Right atrium auricular region (tissue), 2 donors: Measurements from ENCODE around the gene MOSPD3. TPM values are rescaled to one million over a fixed set of nuclear protein-coding genes. Genes with fewer than 3 reads are reported as not detected.

ENCODE experiments used
- DNase-seq: peaks from one replicate; pipeline ENCODE4 v3.0.0-alpha.2; 2019; ENCODE audit warnings: low spot score
- H3K27ac ChIP-seq, 2 donors: fragments of 200-600 bp; sonication (generic); 1 replicate in 1 of 2; 2 replicates in 1 of 2; pipeline ENCODE4 v1.5.1; 2016 to 2019
- H3K27me3 ChIP-seq, 2 donors: fragments of 200-600 bp; sonication (generic); one replicate each; pipeline versions ENCODE4 v1.5.1 to v1.6.0; 2017 to 2019
- H3K36me3 ChIP-seq: fragments of 200-600 bp; sonication (generic); one replicate; pipeline ENCODE4 v1.5.1; 2016
- H3K4me1 ChIP-seq, 2 donors: fragments of 200-600 bp; sonication (generic); one replicate each; pipeline versions ENCODE4 v1.5.1 to v1.6.0; 2017 to 2019
- H3K4me3 ChIP-seq, 2 donors: fragments of 200-600 bp; sonication (generic); 1 replicate in 1 of 2; 2 replicates in 1 of 2; pipeline ENCODE4 v1.5.1; 2017 to 2019; ENCODE audit warnings: mild to moderate bottlenecking in 1 of 2, moderate library complexity in 1 of 2
- H3K9me3 ChIP-seq, 2 donors: fragments of 200-600 bp; sonication (generic); one replicate each; pipeline ENCODE4 v1.5.1; 2019
- total RNA-seq, 2 donors: library from RNA; depleted of rRNA; stranded (reverse); fragments of >200 nt; gene quantifications; one replicate each; pipeline ENCODE4 v1.1.0, GENCODE V29; 2016
- TF ChIP-seq, protein P1 (sequence below), 2 donors: fragments of 200-600 bp; sonication (generic); IDR thresholded peaks; one replicate each; pipeline ENCODE4 v1.5.1; 2019; ENCODE audit warnings: antibody characterized with exemption in 2 of 2

MOSPD3 gene
- total RNA-seq, 2 donors from 2014 or later = 11.8 to 13.5 TPM

DNA sequence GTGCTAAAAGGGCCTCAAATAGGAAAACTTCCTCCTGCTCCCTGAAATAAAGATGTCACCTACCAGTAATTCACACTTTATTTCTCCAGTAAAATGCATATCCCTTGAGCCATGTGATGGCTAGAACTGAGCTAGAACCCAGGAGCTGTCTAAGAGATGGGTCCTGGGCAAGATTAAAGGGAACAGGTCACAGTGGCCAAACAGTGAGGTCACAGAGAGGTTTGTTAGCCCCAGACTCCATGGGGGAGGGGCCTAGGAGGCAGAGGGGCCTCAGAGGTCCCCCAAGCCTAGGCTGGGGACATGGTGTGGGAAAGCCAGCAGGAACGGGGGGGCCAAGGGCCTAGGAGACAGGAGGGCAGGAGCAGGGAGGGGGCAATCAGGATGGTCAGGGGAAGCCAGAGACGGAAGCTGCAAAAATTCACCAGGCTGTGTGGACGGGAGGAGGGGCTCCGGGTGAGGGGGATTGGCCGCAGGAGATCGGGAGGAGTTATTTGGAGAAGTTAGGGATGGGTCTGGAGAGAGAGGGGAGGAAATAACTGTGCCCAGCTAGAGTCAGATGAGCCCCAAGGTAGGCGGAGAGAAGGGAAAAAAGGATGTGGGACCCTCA is 22.9 kb upstream of the MOSPD3 start:
- no peaks in the 10 kb centered on the region for H3K9me3 ChIP-seq
- peak overlapping the region; percentile 1 to 37 for H3K27ac ChIP-seq
- peaks cover 0 to 28% of the 10 kb centered on the region in 2 donors for H3K4me1 ChIP-seq
- no peak for DNase-seq
- no peaks in the 10 kb centered on the region for H3K36me3 ChIP-seq
- no peaks in the 10 kb centered on the region for H3K27me3 ChIP-seq
- TF ChIP-seq, protein P1, sequence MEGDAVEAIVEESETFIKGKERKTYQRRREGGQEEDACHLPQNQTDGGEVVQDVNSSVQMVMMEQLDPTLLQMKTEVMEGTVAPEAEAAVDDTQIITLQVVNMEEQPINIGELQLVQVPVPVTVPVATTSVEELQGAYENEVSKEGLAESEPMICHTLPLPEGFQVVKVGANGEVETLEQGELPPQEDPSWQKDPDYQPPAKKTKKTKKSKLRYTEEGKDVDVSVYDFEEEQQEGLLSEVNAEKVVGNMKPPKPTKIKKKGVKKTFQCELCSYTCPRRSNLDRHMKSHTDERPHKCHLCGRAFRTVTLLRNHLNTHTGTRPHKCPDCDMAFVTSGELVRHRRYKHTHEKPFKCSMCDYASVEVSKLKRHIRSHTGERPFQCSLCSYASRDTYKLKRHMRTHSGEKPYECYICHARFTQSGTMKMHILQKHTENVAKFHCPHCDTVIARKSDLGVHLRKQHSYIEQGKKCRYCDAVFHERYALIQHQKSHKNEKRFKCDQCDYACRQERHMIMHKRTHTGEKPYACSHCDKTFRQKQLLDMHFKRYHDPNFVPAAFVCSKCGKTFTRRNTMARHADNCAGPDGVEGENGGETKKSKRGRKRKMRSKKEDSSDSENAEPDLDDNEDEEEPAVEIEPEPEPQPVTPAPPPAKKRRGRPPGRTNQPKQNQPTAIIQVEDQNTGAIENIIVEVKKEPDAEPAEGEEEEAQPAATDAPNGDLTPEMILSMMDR (IDR thresholded peaks at IDR 0.05) = no peak
- peak overlapping the region in 1 of 2 donors; percentile 13 for H3K4me3 ChIP-seq

- Histone ChIP-seq H3K9me3 (no peaks in the 10 kb centered on the region), H3K4me3 (peak overlapping the region in 1 of 2 donors; percentile 13), H3K36me3 (no peaks in the 10 kb centered on the region), H3K4me1 (peaks cover 0 to 21% of the 10 kb centered on the region in 2 donors), H3K27me3 (no peaks in the 10 kb centered on the region), H3K27ac (peak overlapping the region; percentile 1 to 37)
- TF ChIP-seq, protein P1 (IDR thresholded peaks at IDR 0.05) = no peak
- no peak for DNase-seq
These were observed 22.1 kb upstream of the MOSPD3 start for GRCh38 chr7:100590077-100590737.

GRCh38 chr7:100591596-100591995 is 20.7 kb upstream of the MOSPD3 start:
- TF ChIP-seq, protein P1 (IDR thresholded peaks at IDR 0.05) = no peak
- no peak for DNase-seq
- no peaks in the 10 kb centered on the region for H3K9me3 ChIP-seq

DNA sequence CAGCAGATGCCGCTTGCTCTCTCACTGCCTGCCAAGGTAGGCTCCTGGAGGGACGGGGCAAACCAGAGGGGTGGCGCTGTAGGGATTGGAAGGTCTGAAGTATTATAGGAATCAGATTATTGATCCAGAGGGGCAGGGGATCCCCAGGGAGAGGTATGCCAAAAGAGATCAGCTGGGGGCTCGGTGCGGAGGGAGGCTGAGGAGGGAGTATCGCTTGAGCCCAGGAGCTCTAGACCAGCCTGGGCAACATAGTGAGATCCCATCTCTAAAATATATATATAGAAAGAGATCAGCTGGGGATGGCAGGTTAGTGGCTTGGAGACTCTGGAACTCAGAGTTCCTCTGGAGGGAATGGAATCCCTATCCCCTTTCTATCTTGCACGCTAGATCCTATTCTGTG is 17.2 kb upstream of the MOSPD3 start:
- H3K9me3 ChIP-seq = no peaks in the 10 kb centered on the region
- TF ChIP-seq, protein P1 (IDR thresholded peaks at IDR 0.05) = no peak
- no peaks in the 10 kb centered on the region for H3K27me3 ChIP-seq
- peaks cover 0 to 6% of the 10 kb centered on the region in 2 donors for H3K4me1 ChIP-seq
- H3K4me3 ChIP-seq = no peak overlapping the region
- no peak overlapping the region for H3K27ac ChIP-seq
- no peak for DNase-seq
- no peaks in the 10 kb centered on the region for H3K36me3 ChIP-seq

More at GRCh38 chr7:100591596-100591995, 20.7 kb upstream of the MOSPD3 start:
- Histone ChIP-seq H3K36me3 (no peaks in the 10 kb centered on the region), H3K27ac (no peak overlapping the region), H3K4me1 (peaks cover 0 to 17% of the 10 kb centered on the region in 2 donors), H3K4me3 (no peak overlapping the region), H3K27me3 (no peaks in the 10 kb centered on the region)

DNA sequence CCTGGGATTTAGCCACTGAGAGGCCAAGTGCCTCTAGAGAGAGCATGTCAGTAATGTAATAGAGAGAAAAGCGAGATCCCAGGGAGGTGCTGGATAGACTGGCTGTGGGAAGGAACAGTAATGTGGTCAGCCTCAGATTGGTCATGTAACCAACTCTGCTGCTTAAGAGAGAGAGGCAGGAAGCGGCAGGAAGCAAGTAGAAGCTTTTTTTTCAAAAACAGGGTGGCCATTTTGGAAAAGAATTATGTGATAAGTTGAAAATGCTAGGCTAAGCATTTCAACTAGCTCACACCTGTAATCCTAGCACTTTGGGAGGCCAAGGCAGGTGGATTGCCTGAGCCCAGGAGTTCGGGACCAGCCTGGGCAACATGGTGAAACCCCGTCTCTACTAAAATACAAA is 13.9 kb upstream of the MOSPD3 start:
- TF ChIP-seq, protein P1 (IDR thresholded peaks at IDR 0.05) = no peak
- H3K4me1 ChIP-seq = peaks cover 0 to 13% of the 10 kb centered on the region in 2 donors
- no peak for DNase-seq
- H3K36me3 ChIP-seq = no peaks in the 10 kb centered on the region
- no peaks in the 10 kb centered on the region for H3K27me3 ChIP-seq
- H3K27ac ChIP-seq = no peak overlapping the region
- H3K4me3 ChIP-seq = no peak overlapping the region
- H3K9me3 ChIP-seq = no peaks in the 10 kb centered on the region
